M059J (cell line): ENCODE measurements around the gene MET. TPM values are rescaled to one million over a fixed set of nuclear protein-coding genes. Genes with fewer than 3 reads are reported as not detected.

Experiments used
- total RNA-seq: library from RNA; depleted of rRNA; stranded (reverse); fragments of >200 nt; shearing (Covaris generic); gene quantifications from 2 replicates; pipeline ENCODE4 v1.2.3, GENCODE V29; 2014; rRNA removed

MET gene
- total RNA-seq, 1 experiment from 2014 or later, result 199 TPM

Other genes starting within 250 kb of the MET start
- gene CAV2, start 172.5 kb upstream of the MET start, total RNA-seq, result 151 and 165 TPM in 2 replicates
- 388 and 413 TPM in 2 replicates for gene CAV1, start 147.2 kb upstream of the MET start, total RNA-seq
- gene CAPZA2, start 190.4 kb downstream of the MET start, total RNA-seq, result 126 and 214 TPM in 2 replicates